ENCODE measurements around the gene ULK1. TPM values are rescaled to one million over a fixed set of nuclear protein-coding genes. Genes with fewer than 3 reads are reported as not detected.

Gene ULK1
- total RNA-seq, 2 experiments from 2014 or later: 13.3 to 15.5 TPM

DNA sequence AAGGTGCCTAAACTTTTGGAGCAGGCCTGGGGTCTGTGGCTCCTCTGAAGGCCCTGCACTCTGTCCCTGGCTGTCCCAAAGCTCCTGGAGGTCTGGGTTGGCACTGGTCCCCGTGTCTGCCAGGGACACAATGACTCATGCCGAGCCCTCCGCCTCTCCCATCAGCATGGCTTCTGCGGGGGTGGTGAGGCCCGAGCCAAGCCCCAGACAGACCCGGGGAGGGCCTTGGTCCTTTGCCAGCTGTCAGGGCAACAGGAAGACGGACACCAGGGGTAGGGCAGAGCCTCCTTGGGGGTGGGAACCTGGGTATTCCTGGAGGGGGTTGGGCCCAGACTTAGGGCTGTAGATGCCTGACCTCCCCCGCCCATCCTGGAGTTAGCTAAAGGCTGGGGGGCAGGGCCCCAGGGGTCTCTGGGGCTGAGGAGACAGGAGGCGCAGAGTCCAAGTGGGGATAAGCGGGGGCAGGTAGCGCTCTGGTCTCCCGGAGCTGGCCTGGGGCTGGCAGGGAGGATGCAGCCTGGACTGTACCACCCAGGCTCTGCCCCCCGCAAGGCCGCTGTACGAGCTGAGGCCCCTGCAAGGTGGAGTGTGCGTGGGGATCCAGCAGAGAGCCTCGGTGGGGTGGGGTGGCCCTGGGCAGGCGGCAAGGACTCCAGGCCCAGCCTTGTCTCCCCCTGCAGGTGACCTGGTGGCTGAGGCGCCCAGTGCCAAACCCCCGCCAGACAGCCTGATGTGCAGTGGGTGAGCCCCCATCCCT lies 18.3 kb downstream of the ULK1 start:
- Mint-ChIP-seq H3K27me3 (no peaks in the 10 kb centered on the region), H3K4me3 (no peak overlapping the region), H3K9me3 (no peaks in the 10 kb centered on the region), H3K36me3 (ENCODE audit: low read depth) (no peaks in the 10 kb centered on the region), H3K4me1 (ENCODE audit: low read depth) (no peaks in the 10 kb centered on the region), H3K27ac (no peak overlapping the region)
- ChIA-PET POLR2A (interaction anchor here (0.8 kb wide), 1 partner anchor 16 kb away, joined by 3 read pairs; no protein-coding TSS in a partner anchor), CTCF (no interaction called here)
- DNase-seq (no peak), ATAC-seq (no peak)
- TF ChIP-seq, protein P1, sequence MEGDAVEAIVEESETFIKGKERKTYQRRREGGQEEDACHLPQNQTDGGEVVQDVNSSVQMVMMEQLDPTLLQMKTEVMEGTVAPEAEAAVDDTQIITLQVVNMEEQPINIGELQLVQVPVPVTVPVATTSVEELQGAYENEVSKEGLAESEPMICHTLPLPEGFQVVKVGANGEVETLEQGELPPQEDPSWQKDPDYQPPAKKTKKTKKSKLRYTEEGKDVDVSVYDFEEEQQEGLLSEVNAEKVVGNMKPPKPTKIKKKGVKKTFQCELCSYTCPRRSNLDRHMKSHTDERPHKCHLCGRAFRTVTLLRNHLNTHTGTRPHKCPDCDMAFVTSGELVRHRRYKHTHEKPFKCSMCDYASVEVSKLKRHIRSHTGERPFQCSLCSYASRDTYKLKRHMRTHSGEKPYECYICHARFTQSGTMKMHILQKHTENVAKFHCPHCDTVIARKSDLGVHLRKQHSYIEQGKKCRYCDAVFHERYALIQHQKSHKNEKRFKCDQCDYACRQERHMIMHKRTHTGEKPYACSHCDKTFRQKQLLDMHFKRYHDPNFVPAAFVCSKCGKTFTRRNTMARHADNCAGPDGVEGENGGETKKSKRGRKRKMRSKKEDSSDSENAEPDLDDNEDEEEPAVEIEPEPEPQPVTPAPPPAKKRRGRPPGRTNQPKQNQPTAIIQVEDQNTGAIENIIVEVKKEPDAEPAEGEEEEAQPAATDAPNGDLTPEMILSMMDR (IDR thresholded peaks at IDR 0.05): no peak
- intact Hi-C loops (cut with micrococcal nuclease): no loop called here

DNA sequence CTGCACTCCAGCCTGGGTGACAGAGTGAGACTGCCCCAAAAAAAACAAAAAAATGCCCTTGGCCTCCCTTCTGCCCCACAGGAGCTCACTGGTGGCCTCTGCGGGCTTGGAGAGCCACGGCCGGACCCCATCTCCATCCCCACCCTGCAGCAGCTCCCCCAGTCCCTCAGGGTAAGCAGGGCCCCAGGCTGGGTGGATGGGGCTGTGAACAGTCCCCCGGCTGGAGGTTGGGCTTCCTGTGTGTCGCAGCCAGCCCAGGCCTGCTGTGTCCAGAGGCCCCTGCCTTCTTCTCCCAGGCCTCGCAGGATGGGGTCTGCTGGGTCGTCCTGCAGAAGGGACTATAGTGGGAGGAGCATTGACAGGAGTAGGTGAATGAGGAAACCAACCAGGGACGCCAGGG lies 19.2 kb downstream of the ULK1 start:
- H3K27me3 Mint-ChIP-seq: no peaks in the 10 kb centered on the region
- intact Hi-C loops (cut with micrococcal nuclease): no loop called here

DNA sequence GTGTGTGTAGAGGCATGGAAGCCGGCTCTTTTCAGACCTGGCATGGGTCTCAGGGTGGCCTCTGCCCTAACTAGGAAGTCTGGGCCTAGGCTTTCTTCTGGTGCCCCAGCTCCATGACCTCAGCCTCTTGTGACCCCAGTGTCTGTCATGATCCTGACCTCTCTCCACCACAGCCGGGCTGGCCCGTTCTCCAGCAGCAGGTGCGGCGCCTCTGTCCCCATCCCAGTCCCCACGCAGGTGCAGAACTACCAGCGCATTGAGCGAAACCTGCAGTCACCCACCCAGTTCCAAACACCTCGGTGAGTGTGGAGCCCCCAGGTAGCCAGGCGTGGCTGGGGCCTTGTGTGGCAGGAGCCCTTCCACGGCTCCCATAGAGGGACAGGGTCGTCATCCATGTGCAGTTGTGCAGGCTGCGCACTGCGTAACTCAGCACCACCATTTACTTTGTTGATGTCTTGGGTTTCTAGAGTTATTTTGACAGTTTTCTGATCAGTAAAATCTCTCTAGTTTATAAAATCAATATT lies 19.8 kb downstream of the ULK1 start:
- CTCF ChIA-PET: no interaction called here
- H3K4me1 Mint-ChIP-seq (ENCODE audit: low read depth): no peaks in the 10 kb centered on the region
- no peaks in the 10 kb centered on the region for H3K27me3 Mint-ChIP-seq
- intact Hi-C loops (cut with micrococcal nuclease): no loop called here
- no peaks in the 10 kb centered on the region for H3K36me3 Mint-ChIP-seq (ENCODE audit: low read depth)
- POLR2A ChIA-PET: interaction anchor here (1.0 kb wide), 1 partner anchor 15 kb away, joined by 4 read pairs; no protein-coding TSS in a partner anchor
- H3K9me3 Mint-ChIP-seq: no peaks in the 10 kb centered on the region
- ATAC-seq (no peak), DNase-seq (no peak)
- H3K4me3 Mint-ChIP-seq: no peak overlapping the region
- no peak overlapping the region for H3K27ac Mint-ChIP-seq
- TF ChIP-seq, protein P1 (IDR thresholded peaks at IDR 0.05): no peak

More for the DNA sequence above, 19.2 kb downstream of the ULK1 start:
- TF ChIP-seq, protein P1 (IDR thresholded peaks at IDR 0.05): no peak
- ATAC-seq (no peak), DNase-seq (no peak)
- ChIA-PET POLR2A (no interaction called here), CTCF (no interaction called here)
- H3K36me3 Mint-ChIP-seq (ENCODE audit: low read depth): no peaks in the 10 kb centered on the region
- H3K27ac Mint-ChIP-seq: no peak overlapping the region
- no peak overlapping the region for H3K4me3 Mint-ChIP-seq
- H3K4me1 Mint-ChIP-seq (ENCODE audit: low read depth): no peaks in the 10 kb centered on the region
- no peaks in the 10 kb centered on the region for H3K9me3 Mint-ChIP-seq

DNA sequence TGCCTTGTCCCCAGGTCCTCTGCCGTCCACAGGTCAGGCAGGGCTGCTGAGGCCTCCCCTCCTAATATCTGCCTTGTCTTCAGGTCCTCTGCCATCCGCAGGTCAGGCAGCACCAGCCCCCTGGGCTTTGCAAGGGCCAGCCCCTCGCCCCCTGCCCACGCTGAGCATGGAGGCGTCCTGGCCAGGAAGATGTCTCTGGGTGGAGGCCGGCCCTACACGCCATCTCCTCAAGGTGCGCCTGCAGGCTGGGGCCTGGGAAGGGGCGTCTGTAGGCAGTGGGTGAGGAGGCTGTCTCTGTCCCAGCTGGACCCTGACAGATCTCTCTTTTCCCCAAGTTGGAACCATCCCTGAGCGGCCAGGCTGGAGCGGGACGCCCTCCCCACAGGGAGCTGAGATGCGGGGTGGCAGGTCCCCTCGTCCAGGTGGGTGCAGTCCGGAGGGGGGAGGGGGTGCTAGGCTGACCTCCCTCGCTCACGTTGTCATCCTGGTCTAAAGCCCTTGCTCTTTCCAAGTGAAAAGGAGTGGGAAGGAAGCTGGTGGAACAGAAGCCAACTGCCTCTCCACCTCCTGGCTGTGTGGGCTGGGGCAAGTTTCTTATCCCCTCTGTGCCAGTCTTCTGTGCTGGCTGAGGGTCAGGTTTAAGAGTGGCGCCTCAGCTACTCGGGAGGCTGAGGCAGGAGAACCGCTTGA lies 20.7 kb downstream of the ULK1 start:
- H3K4me3 Mint-ChIP-seq: no peak overlapping the region
- TF ChIP-seq, protein P1 (IDR thresholded peaks at IDR 0.05): no peak

DNA sequence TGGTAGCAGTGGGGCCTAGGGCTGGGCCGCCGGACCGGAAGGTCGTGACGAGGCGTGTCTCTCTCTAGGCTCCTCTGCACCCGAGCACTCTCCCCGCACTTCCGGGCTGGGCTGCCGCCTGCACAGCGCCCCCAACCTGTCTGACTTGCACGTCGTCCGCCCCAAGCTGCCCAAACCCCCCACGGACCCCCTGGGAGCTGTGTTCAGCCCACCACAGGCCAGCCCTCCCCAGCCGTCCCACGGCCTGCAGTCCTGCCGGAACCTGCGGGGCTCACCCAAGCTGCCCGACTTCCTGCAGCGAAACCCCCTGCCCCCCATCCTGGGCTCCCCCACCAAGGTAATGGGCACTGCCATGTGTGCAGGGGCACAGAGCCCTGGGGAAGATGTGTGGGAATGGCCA lies 21.4 kb downstream of the ULK1 start:
- ChIA-PET CTCF (no interaction called here), POLR2A (no interaction called here)
- Mint-ChIP-seq H3K4me1 (ENCODE audit: low read depth) (no peaks in the 10 kb centered on the region), H3K4me3 (no peak overlapping the region), H3K27me3 (no peaks in the 10 kb centered on the region), H3K36me3 (ENCODE audit: low read depth) (no peaks in the 10 kb centered on the region), H3K27ac (no peak overlapping the region), H3K9me3 (no peaks in the 10 kb centered on the region)
- DNase-seq (no peak), ATAC-seq (no peak)
- intact Hi-C loops (cut with micrococcal nuclease): no loop called here
- TF ChIP-seq, protein P1 (IDR thresholded peaks at IDR 0.05): no peak

More for the DNA sequence above, 20.7 kb downstream of the ULK1 start:
- Mint-ChIP-seq H3K36me3 (ENCODE audit: low read depth) (no peaks in the 10 kb centered on the region), H3K27me3 (no peaks in the 10 kb centered on the region), H3K27ac (no peak overlapping the region), H3K9me3 (no peaks in the 10 kb centered on the region), H3K4me1 (ENCODE audit: low read depth) (no peaks in the 10 kb centered on the region)
- ChIA-PET CTCF (no interaction called here), POLR2A (interaction anchor here (1.0 kb wide), 1 partner anchor 16 kb away, joined by 4 read pairs; no protein-coding TSS in a partner anchor)
- no peak for DNase-seq
- intact Hi-C loops (cut with micrococcal nuclease): no loop called here
- ATAC-seq: no peak

All from activated CD8-positive, alpha-beta T cell treated with anti-CD3 and anti-CD28 coated beads for 36 hours (primary cell).